NCI-H146 treated with DMSO at 0.1 percent for 48 hours (cell line): ENCODE results near the gene CAPN8.
A peak's percentile ranks its signal among the peaks of the same experiment; 100 is the strongest.

Experiments used
- DNase-seq: peaks from one replicate; lab custom pipeline; 2025; ENCODE audit not compliant: unreplicated experiment; lab: John Stamatoyannopoulos, UW

Gene CAPN8

GRCh38 chr1:223665592-223666312 is at the start of gene CAPN8:
TSS of gene CAPN8 (minus strand) at chr1:223665701. CDS start at chr1:223665646, 55 bp downstream.
- no peak for DNase-seq

DNA sequence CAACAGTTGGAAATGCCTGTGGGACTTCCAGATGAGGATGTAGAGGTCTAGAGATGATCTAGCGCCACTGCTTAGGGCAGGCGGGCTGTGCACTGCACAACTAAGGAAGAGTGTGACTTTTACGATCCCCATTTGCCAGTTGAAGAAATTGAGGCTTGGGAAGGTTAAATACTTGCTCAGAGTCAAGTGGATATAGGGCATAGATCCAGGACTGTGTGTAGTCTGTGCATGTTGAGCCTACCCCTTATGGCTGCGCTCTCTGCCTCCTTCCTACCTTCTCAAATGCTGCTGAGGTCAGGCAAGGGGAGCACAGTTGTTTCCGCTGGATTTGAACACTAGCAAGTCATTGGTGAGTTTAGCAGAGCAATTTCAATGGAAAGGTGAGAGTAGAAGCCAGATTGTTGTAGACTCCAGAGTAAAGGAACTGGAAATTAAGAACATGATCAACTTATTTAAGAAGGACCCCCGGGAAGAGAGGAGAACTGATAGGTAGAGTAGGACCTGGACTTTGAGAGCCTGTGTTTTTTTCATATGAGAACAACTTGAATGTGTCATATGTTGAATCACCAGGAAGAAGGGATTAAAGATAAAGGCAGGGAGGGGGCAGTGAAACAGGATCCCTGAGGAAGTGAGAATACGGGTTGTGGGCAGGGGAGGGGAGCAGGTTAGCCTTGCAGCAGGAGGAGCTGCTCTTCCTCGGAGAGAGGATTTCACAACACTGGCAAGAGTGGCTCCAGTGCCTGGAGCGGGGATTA is 49.5 kb upstream of the CAPN8 start:
- no peak for DNase-seq

DNA sequence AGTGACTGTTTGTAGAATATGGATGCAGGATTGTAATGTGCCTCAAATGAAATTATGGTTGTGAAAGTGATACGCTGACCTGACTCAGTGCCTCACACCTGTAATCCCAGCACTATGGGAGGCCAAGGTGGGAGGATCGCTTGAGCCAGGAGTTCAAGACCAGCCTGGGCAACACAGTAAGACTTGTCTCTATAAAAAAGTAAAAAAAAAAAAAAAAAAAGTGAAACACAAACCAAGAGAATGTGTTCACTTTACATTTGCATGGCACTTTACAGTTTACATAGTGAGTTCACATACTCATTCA is 48.9 kb upstream of the CAPN8 start:
- DNase-seq: no peak

GRCh38 chr1:223713546-223714420 is 48.3 kb upstream of the CAPN8 start:
- DNase-seq: no peak

- no peak for DNase-seq
Measured at GRCh38 chr1:223712850-223713474, 47.5 kb upstream of the CAPN8 start.

DNA sequence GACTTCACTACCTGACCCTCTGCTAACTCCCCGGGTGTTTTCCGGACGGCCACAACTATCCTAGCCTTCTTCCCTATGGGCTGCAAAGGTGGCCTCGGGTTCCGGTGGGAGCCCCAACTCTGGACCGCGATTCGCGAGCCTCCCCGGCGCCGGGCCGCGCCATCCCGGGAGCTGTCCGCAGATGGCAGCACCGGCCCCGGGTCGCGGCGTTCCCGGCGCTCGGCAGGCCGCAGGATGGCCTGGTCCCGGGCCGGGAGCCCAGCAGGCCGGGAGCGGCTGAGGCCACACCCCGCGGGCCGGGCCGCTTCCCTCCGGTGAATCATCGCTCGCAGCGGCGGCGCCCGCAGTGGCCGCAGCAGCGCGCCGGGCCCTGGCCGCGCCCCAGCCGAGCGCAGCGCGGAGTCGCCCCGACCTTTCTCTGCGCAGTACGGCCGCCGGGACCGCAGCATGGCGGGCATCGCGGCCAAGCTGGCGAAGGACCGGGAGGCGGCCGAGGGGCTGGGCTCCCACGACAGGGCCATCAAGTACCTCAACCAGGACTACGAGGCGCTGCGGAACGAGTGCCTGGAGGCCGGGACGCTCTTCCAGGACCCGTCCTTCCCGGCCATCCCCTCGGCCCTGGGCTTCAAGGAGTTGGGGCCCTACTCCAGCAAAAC is 46.8 kb upstream of the CAPN8 start, which contains the start of gene CAPN2:
CAPN2 (plus strand) TSS at position 346 of the 656 bp plus-strand sequence; CDS start at position 448, 102 bp downstream.
- DNase-seq: peak; percentile 20

GRCh38 chr1:223711747-223712193 is 46.3 kb upstream of the CAPN8 start:
- no peak for DNase-seq

DNA sequence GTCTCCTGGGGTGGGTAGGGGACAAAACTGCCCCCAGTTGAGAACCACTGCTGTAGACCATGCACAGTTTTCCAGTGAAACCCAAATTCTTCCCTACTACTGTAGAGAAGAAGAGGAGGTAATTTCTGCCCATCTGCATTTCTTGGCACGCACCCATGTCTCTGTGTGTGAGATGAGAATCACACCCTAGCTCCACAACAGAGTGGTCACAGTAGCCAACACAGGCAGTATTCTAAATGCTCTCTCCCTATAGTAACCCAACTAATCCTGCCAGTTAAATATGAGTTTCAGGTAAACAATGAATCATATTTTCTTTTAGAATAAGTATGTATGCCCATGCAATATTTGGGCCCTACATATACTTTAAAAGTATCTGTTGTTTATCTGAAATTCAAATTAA is 45.7 kb upstream of the CAPN8 start:
- DNase-seq: no peak

DNA sequence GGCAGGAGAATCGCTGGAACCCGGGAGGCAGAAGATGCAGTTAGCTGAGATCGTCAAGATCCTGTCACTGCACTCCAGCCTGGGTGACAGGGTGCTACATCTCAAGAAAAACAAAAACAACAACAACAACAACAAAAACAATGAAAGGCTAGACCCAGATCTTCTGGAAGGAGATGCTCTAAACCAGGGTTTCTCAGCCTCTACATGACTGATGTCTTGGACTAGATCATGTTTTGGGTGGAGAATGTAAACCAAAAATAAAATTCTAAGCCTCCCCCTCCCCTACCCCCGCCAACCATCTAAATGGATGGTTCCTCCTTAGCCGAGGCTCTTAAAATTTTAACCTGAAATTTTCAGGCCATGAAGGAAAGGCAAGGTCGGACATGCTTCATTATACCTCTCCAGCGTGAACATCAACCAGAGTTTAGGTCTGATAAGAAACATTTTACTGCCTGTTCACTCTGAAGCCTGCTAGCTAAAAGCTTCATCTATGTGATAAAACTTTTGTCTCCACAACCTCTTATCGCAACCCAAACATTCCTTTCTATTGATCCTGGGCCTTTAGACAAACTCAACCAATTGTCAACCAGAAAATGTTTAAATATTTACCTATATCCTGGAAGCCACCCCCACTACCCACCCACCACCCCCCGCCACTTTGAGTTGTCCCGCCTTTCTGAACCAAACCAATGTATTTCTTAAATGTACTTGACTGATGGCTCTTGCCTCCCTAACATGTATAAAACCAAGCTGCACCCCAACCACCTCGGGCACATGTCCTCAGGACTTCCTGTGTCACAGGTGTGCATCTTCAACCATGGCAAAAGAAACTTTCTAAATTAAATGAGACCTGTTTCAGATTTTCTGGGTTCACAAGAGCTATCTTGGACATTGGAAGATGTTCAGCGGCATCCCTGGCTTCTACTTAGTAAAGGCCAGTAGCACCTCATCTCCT is 45.0 kb upstream of the CAPN8 start:
- peak; percentile 81 for DNase-seq

- DNase-seq: no peak
Measured at GRCh38 chr1:223709598-223709997, 44.1 kb upstream of the CAPN8 start.

GRCh38 chr1:223708651-223709268 is 43.3 kb upstream of the CAPN8 start:
- DNase-seq: no peak

DNA sequence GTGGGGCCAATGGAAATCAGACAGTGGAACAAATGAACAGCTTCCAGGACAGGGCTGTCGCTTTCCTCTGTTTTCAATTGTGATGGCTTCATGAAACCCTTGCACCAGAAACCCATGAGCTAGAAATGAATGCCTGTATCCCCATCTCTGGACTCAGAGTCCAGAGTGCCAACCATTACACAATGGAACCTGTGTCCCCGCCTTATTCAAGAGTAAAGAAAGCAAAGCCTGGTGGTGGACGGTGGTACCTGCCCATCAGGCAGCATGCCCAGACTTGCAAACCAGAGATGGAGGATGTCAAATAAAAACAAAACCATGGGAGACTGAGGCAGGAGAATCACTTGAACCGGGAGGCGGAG is 42.5 kb upstream of the CAPN8 start:
- DNase-seq: no peak

GRCh38 chr1:223707256-223708000 is 41.9 kb upstream of the CAPN8 start:
- peak; percentile 61 for DNase-seq

- peak; percentile 34 for DNase-seq
Measured at GRCh38 chr1:223706077-223706973, 40.8 kb upstream of the CAPN8 start.

GRCh38 chr1:223704921-223705878 is 39.7 kb upstream of the CAPN8 start:
- DNase-seq: no peak

GRCh38 chr1:223703668-223704013 is 38.1 kb upstream of the CAPN8 start:
- no peak for DNase-seq
